ENCODE results near the gene MTIF2. TPM values are rescaled to one million over a fixed set of nuclear protein-coding genes. Genes with fewer than 3 reads are reported as not detected.
"Not testable (repeated sequence)": the region's sequence is repeated elsewhere in the genome, so short reads cannot be mapped to it uniquely, and the experiment has no call there.

Gene MTIF2
- total RNA-seq, 2 donors from 2014 or later = 8.1 to 24.3 TPM

DNA sequence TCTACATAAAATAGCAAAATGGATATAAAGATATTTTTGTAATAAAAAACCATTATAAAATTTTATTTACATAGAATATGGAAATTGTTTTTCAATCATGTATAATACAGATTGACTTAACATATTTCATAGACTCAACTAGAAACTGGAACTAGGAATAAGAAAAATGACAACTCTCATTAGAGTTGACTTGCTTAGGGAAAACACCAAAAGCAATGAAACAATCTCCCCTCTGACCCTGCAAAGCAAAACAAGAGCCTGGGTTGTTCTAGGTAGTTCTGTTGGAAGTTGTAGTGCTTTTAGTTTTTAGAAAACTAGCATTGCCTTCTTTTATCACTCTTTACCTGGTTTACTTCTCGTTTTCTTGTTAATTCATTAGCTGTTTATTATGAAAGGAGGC, 32.2 kb upstream of the MTIF2 start:
- Histone ChIP-seq H3K9me3 (no peaks in the 10 kb centered on the region), H3K27ac (no peak overlapping the region), H3K36me3 (peaks cover 2% of the 10 kb centered on the region), H3K27me3 (replicated peaks; ENCODE audit: insufficient read depth) (no peaks in the 10 kb centered on the region), H3K4me1 (ENCODE audit: control insufficient read depth in 1 of 2, low read depth in 2 of 2) (no peaks in the 10 kb centered on the region), H3K4me3 (no peak overlapping the region)
- no peak for ATAC-seq (ENCODE audit: insufficient number of reproducible peaks, low FRiP score, low read depth)
- TF ChIP-seq, protein P1, sequence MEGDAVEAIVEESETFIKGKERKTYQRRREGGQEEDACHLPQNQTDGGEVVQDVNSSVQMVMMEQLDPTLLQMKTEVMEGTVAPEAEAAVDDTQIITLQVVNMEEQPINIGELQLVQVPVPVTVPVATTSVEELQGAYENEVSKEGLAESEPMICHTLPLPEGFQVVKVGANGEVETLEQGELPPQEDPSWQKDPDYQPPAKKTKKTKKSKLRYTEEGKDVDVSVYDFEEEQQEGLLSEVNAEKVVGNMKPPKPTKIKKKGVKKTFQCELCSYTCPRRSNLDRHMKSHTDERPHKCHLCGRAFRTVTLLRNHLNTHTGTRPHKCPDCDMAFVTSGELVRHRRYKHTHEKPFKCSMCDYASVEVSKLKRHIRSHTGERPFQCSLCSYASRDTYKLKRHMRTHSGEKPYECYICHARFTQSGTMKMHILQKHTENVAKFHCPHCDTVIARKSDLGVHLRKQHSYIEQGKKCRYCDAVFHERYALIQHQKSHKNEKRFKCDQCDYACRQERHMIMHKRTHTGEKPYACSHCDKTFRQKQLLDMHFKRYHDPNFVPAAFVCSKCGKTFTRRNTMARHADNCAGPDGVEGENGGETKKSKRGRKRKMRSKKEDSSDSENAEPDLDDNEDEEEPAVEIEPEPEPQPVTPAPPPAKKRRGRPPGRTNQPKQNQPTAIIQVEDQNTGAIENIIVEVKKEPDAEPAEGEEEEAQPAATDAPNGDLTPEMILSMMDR (IDR thresholded peaks at IDR 0.05) = no peak
- no peak for DNase-seq (ENCODE audit: low spot score)

GRCh38 chr2:55296393-55296792, 27.4 kb upstream of the MTIF2 start:
- Histone ChIP-seq H3K4me3 (no peak overlapping the region), H3K9me3 (no peaks in the 10 kb centered on the region), H3K27me3 (replicated peaks; ENCODE audit: insufficient read depth) (no peaks in the 10 kb centered on the region), H3K27ac (no peak overlapping the region), H3K4me1 (ENCODE audit: control insufficient read depth in 1 of 2, low read depth in 2 of 2) (peaks cover 0 to 3% of the 10 kb centered on the region in 2 donors), H3K36me3 (peaks cover 8% of the 10 kb centered on the region)
- TF ChIP-seq, protein P1 (IDR thresholded peaks at IDR 0.05) = no peak
- DNase-seq (ENCODE audit: low spot score) = no peak
- no peak for ATAC-seq (ENCODE audit: insufficient number of reproducible peaks, low FRiP score, low read depth)

- H3K27me3 ChIP-seq (replicated peaks; ENCODE audit: insufficient read depth) = no peaks in the 10 kb centered on the region
- H3K27ac ChIP-seq = peak overlapping the region; percentile 90 to 95
- no peaks in the 10 kb centered on the region for H3K36me3 ChIP-seq
- ATAC-seq (ENCODE audit: insufficient number of reproducible peaks, low FRiP score, low read depth) (no peak), DNase-seq (ENCODE audit: low spot score) (no peak)
- TF ChIP-seq, protein P1 (IDR thresholded peaks at IDR 0.05) = no peak
- H3K9me3 ChIP-seq = no peaks in the 10 kb centered on the region
- peaks cover 10 to 35% of the 10 kb centered on the region in 2 donors for H3K4me1 ChIP-seq (ENCODE audit: control insufficient read depth in 1 of 2, low read depth in 2 of 2)
- peak overlapping the region; percentile 91 for H3K4me3 ChIP-seq
These were observed 14.1 kb upstream of the MTIF2 start for GRCh38 chr2:55283083-55283482.

- DNase-seq (ENCODE audit: low spot score) = peak; percentile 19
- no peaks in the 10 kb centered on the region for H3K36me3 ChIP-seq
- no peaks in the 10 kb centered on the region for H3K9me3 ChIP-seq
- H3K4me3 ChIP-seq = peak overlapping the region; percentile 91
- peak; percentile 82 for ATAC-seq (ENCODE audit: insufficient number of reproducible peaks, low FRiP score, low read depth)
- no peaks in the 10 kb centered on the region for H3K27me3 ChIP-seq (replicated peaks; ENCODE audit: insufficient read depth)
- peaks cover 10 to 29% of the 10 kb centered on the region in 2 donors for H3K4me1 ChIP-seq (ENCODE audit: control insufficient read depth in 1 of 2, low read depth in 2 of 2)
- TF ChIP-seq, protein P1 (IDR thresholded peaks at IDR 0.05) = no peak
- H3K27ac ChIP-seq = peak overlapping the region; percentile 90 to 95
These were observed 13.3 kb upstream of the MTIF2 start for GRCh38 chr2:55282110-55282917.

DNA sequence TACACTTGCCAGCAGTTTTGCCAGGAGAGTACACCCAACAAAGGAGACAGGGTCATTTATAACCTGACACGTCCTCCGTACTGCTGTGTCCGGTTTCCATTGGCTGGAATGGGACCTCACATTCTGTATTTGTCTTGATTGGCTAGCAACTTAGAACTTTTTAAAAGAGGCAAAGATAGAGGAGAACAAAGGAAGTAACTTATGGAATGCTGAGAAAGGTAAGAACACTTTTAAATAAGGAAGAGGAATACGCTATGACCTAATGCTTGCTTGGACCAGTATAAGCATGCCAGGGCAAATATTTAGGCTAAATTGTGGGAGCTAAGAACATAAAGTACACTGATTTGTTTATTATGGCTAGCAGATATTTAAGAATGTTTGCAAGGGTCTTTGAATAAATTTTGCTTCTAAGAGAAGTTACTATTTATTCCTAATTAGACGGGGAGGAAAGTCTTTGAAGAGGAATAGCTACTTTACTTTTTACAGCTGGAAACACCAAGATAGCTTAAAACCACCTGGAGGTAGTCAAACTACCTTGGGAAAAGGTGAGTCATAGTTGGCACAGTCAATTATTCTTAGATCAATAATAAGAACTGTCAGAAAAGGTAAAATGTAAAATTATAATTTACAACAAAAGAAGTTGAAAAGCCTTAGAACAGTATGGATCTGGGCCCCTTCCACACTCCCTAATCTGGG, 12.0 kb upstream of the MTIF2 start:
- not testable (repeated sequence) for H3K4me3 ChIP-seq; H3K27me3 ChIP-seq (replicated peaks; ENCODE audit: insufficient read depth); H3K36me3 ChIP-seq; ATAC-seq (ENCODE audit: insufficient number of reproducible peaks, low FRiP score, low read depth); DNase-seq (ENCODE audit: low spot score); H3K9me3 ChIP-seq
- Histone ChIP-seq H3K27ac (peak overlapping the region; percentile 90 to 95), H3K4me1 (ENCODE audit: control insufficient read depth in 1 of 2, low read depth in 2 of 2) (peaks cover 10 to 26% of the 10 kb centered on the region in 2 donors)

- not testable (repeated sequence) for H3K9me3 ChIP-seq; H3K36me3 ChIP-seq; H3K4me3 ChIP-seq; ATAC-seq (ENCODE audit: insufficient number of reproducible peaks, low FRiP score, low read depth); H3K27ac ChIP-seq; H3K27me3 ChIP-seq (replicated peaks; ENCODE audit: insufficient read depth); DNase-seq (ENCODE audit: low spot score)
- H3K4me1 ChIP-seq (ENCODE audit: control insufficient read depth in 1 of 2, low read depth in 2 of 2) = peaks cover 8 to 21% of the 10 kb centered on the region in 2 donors
These were observed 10.9 kb upstream of the MTIF2 start for GRCh38 chr2:55279859-55280424.

DNA sequence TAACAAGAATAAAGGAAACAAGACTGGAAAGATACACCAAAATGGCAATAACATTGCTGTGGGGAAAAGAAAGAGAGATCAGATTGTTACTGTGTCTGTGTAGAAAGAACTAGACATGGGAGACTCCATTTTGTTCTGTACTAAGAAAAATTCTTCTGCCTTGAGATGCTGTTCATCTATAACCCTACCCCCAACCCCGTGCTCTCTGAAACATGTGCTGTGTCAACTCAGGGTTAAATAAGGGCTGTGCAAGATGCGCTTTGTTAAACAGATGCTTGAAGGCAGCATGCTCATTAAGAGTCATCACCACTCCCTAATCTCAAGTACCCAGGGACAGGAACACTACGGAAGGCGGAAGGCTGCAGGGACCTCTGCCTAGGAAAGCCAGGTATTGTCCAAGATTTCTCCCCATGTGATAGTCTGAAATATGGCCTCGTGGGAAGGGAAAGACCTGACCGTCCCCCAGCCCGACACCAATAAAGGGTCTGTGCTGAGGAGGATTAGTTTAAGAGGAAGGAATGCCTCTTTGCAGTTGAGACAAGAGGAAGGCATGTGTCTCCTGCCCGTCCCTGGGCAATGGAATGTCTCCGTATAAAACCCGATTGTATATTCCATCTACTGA, 10.3 kb upstream of the MTIF2 start:
- DNase-seq (ENCODE audit: low spot score); ATAC-seq (ENCODE audit: insufficient number of reproducible peaks, low FRiP score, low read depth); H3K27me3 ChIP-seq (replicated peaks; ENCODE audit: insufficient read depth); H3K27ac ChIP-seq; H3K9me3 ChIP-seq; H3K36me3 ChIP-seq; H3K4me3 ChIP-seq: not testable (repeated sequence)
- H3K4me1 ChIP-seq (ENCODE audit: control insufficient read depth in 1 of 2, low read depth in 2 of 2) = peaks cover 7 to 19% of the 10 kb centered on the region in 2 donors
